Esophagus muscularis mucosa (tissue), 4 donors: ENCODE data around the gene INSM2.

Source experiments
- CTCF ChIP-seq, 3 experiments: fragments of 200-600 bp in 2 of 3; fragments of 450-650 bp in 1 of 3; sonication (generic) in 2 of 3; IDR thresholded peaks; one replicate each; pipeline ENCODE4 v1.5.1; 2017 to 2019; ENCODE audit warnings: antibody characterized with exemption in 3 of 3, mild to moderate bottlenecking in 2 of 3, moderate library complexity in 1 of 3
- EP300 ChIP-seq: sonication (generic); formaldehyde crosslinking; IDR thresholded peaks from one replicate; pipeline ENCODE4 v1.6.1; 2017; ENCODE audit warnings: antibody characterized with exemption
- POLR2A ChIP-seq: fragments of 450-650 bp; IDR thresholded peaks from one replicate; pipeline ENCODE4 v1.6.1; 2017; ENCODE audit warnings: antibody characterized with exemption, moderate library complexity, mild to moderate bottlenecking, low read depth
- POLR2AphosphoS5 ChIP-seq, 2 donors: sonication (generic); formaldehyde crosslinking; IDR thresholded peaks; one replicate each; pipeline ENCODE4 v1.6.1; 2017; ENCODE audit warnings: antibody characterized with exemption in 2 of 2

DNA sequence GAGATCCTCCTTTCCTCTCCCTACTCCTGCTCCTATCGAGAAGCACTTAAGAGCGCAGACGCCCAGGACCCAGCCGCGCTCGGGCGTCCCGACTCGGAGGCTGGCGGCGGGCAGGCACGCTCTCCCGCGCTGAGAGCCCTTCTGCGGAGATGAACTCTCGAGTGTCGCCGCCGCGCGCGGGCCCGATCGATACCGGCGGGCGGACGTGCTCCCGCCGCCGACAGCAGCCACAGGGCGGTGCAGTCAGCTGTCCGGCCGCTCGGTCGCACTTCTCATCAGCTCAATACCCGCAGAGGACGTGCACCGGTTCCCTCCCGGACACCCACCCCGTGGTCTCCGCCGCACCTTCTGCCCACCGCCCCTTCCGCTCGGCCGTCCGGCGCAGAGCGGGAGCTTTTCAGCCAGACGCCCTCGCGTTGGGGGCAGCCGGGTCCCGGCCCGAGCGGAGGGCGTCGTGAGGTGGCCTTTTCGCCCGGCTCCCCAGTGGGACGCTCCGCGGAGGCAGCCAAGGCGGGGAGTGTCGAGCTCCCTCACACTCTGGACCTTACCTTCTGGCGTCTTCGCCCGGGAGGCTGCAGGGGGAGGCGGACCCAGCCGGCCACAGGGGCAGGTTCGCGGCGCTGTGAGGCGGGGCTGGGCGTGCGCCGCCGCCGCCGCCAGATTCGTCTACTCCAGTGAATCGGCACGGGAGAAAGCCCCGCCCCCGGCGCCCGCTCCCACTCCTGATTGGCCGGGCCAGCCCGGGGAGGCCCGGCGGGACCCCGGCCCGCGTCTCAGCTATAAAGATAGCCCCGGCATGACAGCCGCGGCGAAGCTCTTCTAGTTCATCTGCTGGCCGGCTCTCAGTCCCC is at the start of gene INSM2:
- no peak for TF ChIP-seq CTCF (IDR thresholded peaks at IDR 0.05)
- no peak for TF ChIP-seq POLR2AphosphoS5 (IDR thresholded peaks at IDR 0.05)
- no peak for TF ChIP-seq EP300
- TF ChIP-seq POLR2A = no peak
